T47D (cell line): ENCODE data around the gene ZXDC.

Source experiments
- DNase-seq, 2 experiments: peaks; one replicate each; pipeline versions ENCODE4 v3.0.0 to v3.0.0-alpha.2; 2011 to 2012; ENCODE audit warnings: low read depth in 1 of 2, low spot score in 1 of 2
- JUND ChIP-seq: IDR thresholded peaks from 2 replicates; pipeline ENCODE4 v1.6.1; 2012; ENCODE audit warnings: low read depth
- in situ Hi-C: cut with HindIII; loops from 2 replicates; pipeline ENCODE4 v1.10.0; 2016; ENCODE audit warnings: low sequenced_read_pairs, low pct_unique_long_range_greater_than_20kb

Gene ZXDC

GRCh38 chr3:126436826-126437717, 38.6 kb downstream of the ZXDC start:
- in situ Hi-C loops: no loop called here
- DNase-seq: no peak
- no peak for TF ChIP-seq JUND

GRCh38 chr3:126435456-126436315, 40.0 kb downstream of the ZXDC start:
- TF ChIP-seq JUND: no peak
- in situ Hi-C loops: no loop called here
- DNase-seq: no peak

GRCh38 chr3:126434931-126435411, 40.7 kb downstream of the ZXDC start:
- in situ Hi-C loops: no loop called here
- TF ChIP-seq JUND: no peak
- DNase-seq: no peak

- no peak for DNase-seq
- in situ Hi-C loops: no loop called here
- no peak for TF ChIP-seq JUND
Observed at GRCh38 chr3:126434264-126434590, 41.5 kb downstream of the ZXDC start.

- in situ Hi-C loops: no loop called here
- no peak for DNase-seq
- TF ChIP-seq JUND: no peak
Observed at GRCh38 chr3:126433496-126434263, 42.0 kb downstream of the ZXDC start.

- no peak for TF ChIP-seq JUND
- DNase-seq: no peak
- in situ Hi-C loops: no loop called here
Observed at GRCh38 chr3:126433105-126433430, 42.6 kb downstream of the ZXDC start.

- DNase-seq: no peak
- in situ Hi-C loops: no loop called here
- no peak for TF ChIP-seq JUND
Observed at GRCh38 chr3:126432361-126433104, 43.2 kb downstream of the ZXDC start.

- DNase-seq: no peak
- in situ Hi-C loops: no loop called here
- no peak for TF ChIP-seq JUND
Observed at GRCh38 chr3:126431103-126431534, 44.6 kb downstream of the ZXDC start.

- in situ Hi-C loops: no loop called here
- no peak for TF ChIP-seq JUND
Observed at GRCh38 chr3:126424751-126425150, 50.9 kb downstream of the ZXDC start.

GRCh38 chr3:126424039-126424717, 51.5 kb downstream of the ZXDC start:
- TF ChIP-seq JUND: no peak
- DNase-seq: no peak
- in situ Hi-C loops: no loop called here

More at GRCh38 chr3:126424751-126425150, 50.9 kb downstream of the ZXDC start:
- no peak for DNase-seq

GRCh38 chr3:126423191-126424038, 52.3 kb downstream of the ZXDC start:
- no peak for DNase-seq
- TF ChIP-seq JUND: no peak
- in situ Hi-C loops: no loop called here
